CD4-positive, alpha-beta T cell (primary cell): Measurements from ENCODE around the gene ERF. TPM values are rescaled to one million over a fixed set of nuclear protein-coding genes. Genes with fewer than 3 reads are reported as not detected.

ENCODE experiments used
- ATAC-seq: fragments of 200-7000 bp; cut with Tn5 transposase; one replicate; pipeline ENCODE4 v1.10.0; 2022; ENCODE audit warnings: mild to moderate bottlenecking; ENCODE audit not compliant: poor library complexity
- CTCF ChIA-PET: fragments of 350-600 bp; sonication (Branson Sonifier 250); formaldehyde crosslinking; loops from one replicate; lab custom pipeline; 2021; ENCODE audit warnings: antibody characterized with exemption, inconsistent platforms; lab: Charles Lee
- POLR2A ChIA-PET: fragments of 350-600 bp; sonication (Branson Sonifier 250); formaldehyde crosslinking; loops from one replicate; lab custom pipeline; 2021; ENCODE audit warnings: antibody characterized with exemption, inconsistent platforms; lab: Charles Lee
- DNase-seq, 14 experiments: peaks; one replicate each; pipeline ENCODE4 v3.0.0-alpha.2; 2013 to 2020; ENCODE audit warnings: mixed read lengths in 2 of 14
- H3K27ac ChIP-seq, 2 donors: one replicate each; pipeline versions ENCODE4 v1.5.1 to v1.7.0; 2013; ENCODE audit warnings: low read length in 2 of 2, low read depth in 1 of 2, mild to moderate bottlenecking in 1 of 2
- H3K27me3 ChIP-seq, 2 experiments: 1 replicate in 1 of 2; 2 replicates in 1 of 2; pipeline versions ENCODE4 v1.6.1 to v1.7.0; 2013; ENCODE audit warnings: low read length in 2 of 2, control low read depth in 1 of 2, mild to moderate bottlenecking in 1 of 2, moderate library complexity in 1 of 2; ENCODE audit not compliant: insufficient read depth in 2 of 2, control insufficient read depth in 1 of 2
- H3K36me3 ChIP-seq: one replicate; pipeline ENCODE4 v1.6.1; 2013; ENCODE audit warnings: low read length, control low read depth; ENCODE audit not compliant: insufficient read depth
- H3K4me1 ChIP-seq: one replicate; pipeline ENCODE4 v1.6.1; 2013; ENCODE audit warnings: low read length, control low read depth; ENCODE audit not compliant: insufficient read depth
- H3K4me3 ChIP-seq: one replicate; pipeline ENCODE4 v1.5.1; 2013; ENCODE audit warnings: mild to moderate bottlenecking, low read length, moderate library complexity
- H3K9me3 ChIP-seq, 2 experiments: 1 replicate in 1 of 2; 2 replicates in 1 of 2; pipeline versions ENCODE4 v1.6.1 to v1.7.0; 2013; ENCODE audit warnings: low read length in 2 of 2, mild to moderate bottlenecking in 2 of 2, control low read depth in 1 of 2, moderate library complexity in 1 of 2; ENCODE audit not compliant: control insufficient read depth in 1 of 2, insufficient read depth in 1 of 2
- H3K27ac Mint-ChIP-seq: one replicate; pipeline ENCODE4 v1.8.0; 2020; ENCODE audit warnings: mixed read lengths
- H3K27me3 Mint-ChIP-seq: one replicate; pipeline ENCODE4 v1.8.0; 2021; ENCODE audit warnings: mixed read lengths
- H3K36me3 Mint-ChIP-seq: one replicate; pipeline ENCODE4 v1.8.0; 2021; ENCODE audit warnings: low read depth, mixed read lengths
- H3K4me1 Mint-ChIP-seq: one replicate; pipeline ENCODE4 v1.8.0; 2021; ENCODE audit warnings: low read depth, mixed read lengths
- H3K4me3 Mint-ChIP-seq: one replicate; pipeline ENCODE4 v1.8.0; 2020; ENCODE audit warnings: mild to moderate bottlenecking, mixed read lengths
- H3K9me3 Mint-ChIP-seq: one replicate; pipeline ENCODE4 v1.8.0; 2020; ENCODE audit warnings: mixed read lengths
- intact Hi-C, 2 experiments: fragments of 100-400 bp; cut with DNase I in 1 of 2; cut with micrococcal nuclease in 1 of 2; formaldehyde crosslinking; loops; one replicate each; pipeline versions ENCODE4 v1.15.1 to v1.9.0; 2023 to 2025; cut with DNase I, micrococcal nuclease
- total RNA-seq, 174 experiments: library from RNA in 2 of 174; stranded (reverse) in 2 of 174; gene quantifications; one replicate each; pipeline ENCODE4 v1.2.3 and lab custom pipeline; 2021 to 2026
- TF ChIP-seq, protein P1 (sequence below): fragments of 200-600 bp; IDR thresholded peaks from one replicate; pipeline ENCODE4 v1.8.0; 2022; ENCODE audit warnings: antibody characterized with exemption, mild to moderate bottlenecking

Gene ERF
- total RNA-seq, 2 experiments from 2014 or later, result 105 to 113 TPM

GRCh38 chr19:42285988-42286348 is 31.0 kb upstream of the ERF start:
- TF ChIP-seq, protein P1, sequence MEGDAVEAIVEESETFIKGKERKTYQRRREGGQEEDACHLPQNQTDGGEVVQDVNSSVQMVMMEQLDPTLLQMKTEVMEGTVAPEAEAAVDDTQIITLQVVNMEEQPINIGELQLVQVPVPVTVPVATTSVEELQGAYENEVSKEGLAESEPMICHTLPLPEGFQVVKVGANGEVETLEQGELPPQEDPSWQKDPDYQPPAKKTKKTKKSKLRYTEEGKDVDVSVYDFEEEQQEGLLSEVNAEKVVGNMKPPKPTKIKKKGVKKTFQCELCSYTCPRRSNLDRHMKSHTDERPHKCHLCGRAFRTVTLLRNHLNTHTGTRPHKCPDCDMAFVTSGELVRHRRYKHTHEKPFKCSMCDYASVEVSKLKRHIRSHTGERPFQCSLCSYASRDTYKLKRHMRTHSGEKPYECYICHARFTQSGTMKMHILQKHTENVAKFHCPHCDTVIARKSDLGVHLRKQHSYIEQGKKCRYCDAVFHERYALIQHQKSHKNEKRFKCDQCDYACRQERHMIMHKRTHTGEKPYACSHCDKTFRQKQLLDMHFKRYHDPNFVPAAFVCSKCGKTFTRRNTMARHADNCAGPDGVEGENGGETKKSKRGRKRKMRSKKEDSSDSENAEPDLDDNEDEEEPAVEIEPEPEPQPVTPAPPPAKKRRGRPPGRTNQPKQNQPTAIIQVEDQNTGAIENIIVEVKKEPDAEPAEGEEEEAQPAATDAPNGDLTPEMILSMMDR, result no peak
- H3K27me3 Mint-ChIP-seq, result no peaks in the 10 kb centered on the region
- peaks cover 40% of the 10 kb centered on the region for H3K36me3 Mint-ChIP-seq
- Histone ChIP-seq H3K36me3 (peaks cover 44% of the 10 kb centered on the region), H3K9me3 (no peaks in the 10 kb centered on the region), H3K4me1 (peaks cover 55% of the 10 kb centered on the region), H3K27ac (no peak overlapping the region), H3K4me3 (no peak overlapping the region), H3K27me3 (no peaks in the 10 kb centered on the region)
- H3K9me3 Mint-ChIP-seq, result no peaks in the 10 kb centered on the region
- intact Hi-C loops, result loop anchor here (2.0 to 10.0 kb wide), 2 partner anchors 139 to 153 kb away; partner anchors contain the start of genes LIPE (in 1 of the 2) and POU2F2 (in 1 of the 2)
- H3K4me1 Mint-ChIP-seq, result peaks cover 31% of the 10 kb centered on the region
- no peak for ATAC-seq
- DNase-seq, result no peak
- H3K4me3 Mint-ChIP-seq, result peak overlapping the region; percentile 35
- POLR2A ChIA-PET, result interaction anchor here (1.0 kb wide), 1 partner anchor 35 kb away, joined by 3 read pairs; no protein-coding TSS in a partner anchor
- CTCF ChIA-PET, result no interaction called here
- peak overlapping the region; percentile 90 for H3K27ac Mint-ChIP-seq

- Mint-ChIP-seq H3K36me3 (peaks cover 36% of the 10 kb centered on the region), H3K27ac (peak overlapping the region; percentile 90), H3K9me3 (no peaks in the 10 kb centered on the region), H3K27me3 (no peaks in the 10 kb centered on the region), H3K4me3 (peak overlapping the region; percentile 35), H3K4me1 (peaks cover 31% of the 10 kb centered on the region)
- peak overlapping the region in 1 of 2 donors; percentile 26 for H3K27ac ChIP-seq
- ATAC-seq, result no peak
- H3K36me3 ChIP-seq, result peaks cover 40% of the 10 kb centered on the region
- H3K9me3 ChIP-seq, result no peaks in the 10 kb centered on the region
- intact Hi-C loops, result loop anchor here (2.0 to 10.0 kb wide), 2 partner anchors 139 to 153 kb away; partner anchors contain the start of genes LIPE (in 1 of the 2) and POU2F2 (in 1 of the 2)
- ChIA-PET POLR2A (interaction anchor here (0.8 to 1.6 kb wide), 4 partner anchors 33 to 87 kb away, joined by 3 to 8 read pairs (median 4); no protein-coding TSS in a partner anchor), CTCF (interaction anchor here (1.3 kb wide), 1 partner anchor 11 kb away, joined by 5 read pairs; no protein-coding TSS in a partner anchor)
- H3K4me3 ChIP-seq, result peak overlapping the region; percentile 59
- H3K4me1 ChIP-seq, result peaks cover 55% of the 10 kb centered on the region
- TF ChIP-seq, protein P1, result no peak
- DNase-seq, result peak in 2 of 14 experiments; percentile 34 to 54
- no peaks in the 10 kb centered on the region for H3K27me3 ChIP-seq
These were observed 30.6 kb upstream of the ERF start for GRCh38 chr19:42285541-42285941.

DNA sequence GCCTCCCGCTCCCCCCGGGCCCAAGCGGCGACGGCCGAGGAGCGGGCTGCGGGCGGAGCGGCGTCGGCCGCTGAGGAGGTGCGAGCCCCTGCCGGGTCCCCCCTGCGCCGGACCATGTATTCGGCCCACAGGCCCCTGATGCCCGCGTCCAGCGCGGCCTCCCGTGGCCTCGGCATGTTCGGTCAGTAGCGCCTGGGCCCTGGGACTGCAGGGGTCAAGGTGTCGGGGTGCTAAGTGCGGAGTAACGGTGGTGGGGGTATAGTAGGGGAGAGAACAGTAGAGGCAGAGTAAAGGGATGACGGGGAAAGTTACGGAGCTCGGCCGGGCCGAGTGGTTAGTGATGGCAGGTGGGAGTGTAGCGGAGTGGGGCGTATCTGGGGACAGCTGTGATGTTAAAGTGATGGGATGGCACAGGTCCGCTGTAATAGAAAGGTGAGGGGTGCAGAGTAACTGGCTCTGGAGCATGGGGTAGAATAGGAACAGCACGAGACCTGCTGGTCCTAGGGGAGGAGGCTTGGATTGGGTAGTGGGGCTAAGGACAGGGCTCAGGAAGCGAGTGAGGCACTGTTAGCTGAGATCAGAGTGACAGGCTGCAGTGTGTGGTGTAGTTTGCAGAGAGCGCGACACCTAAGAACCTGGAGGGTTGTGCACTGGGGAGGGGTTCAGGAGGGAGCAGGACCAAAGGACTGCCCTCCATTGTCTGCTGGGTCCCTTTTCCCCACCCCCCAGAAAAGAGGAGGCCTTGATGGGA is 29.8 kb upstream of the ERF start:
- no peaks in the 10 kb centered on the region for H3K27me3 ChIP-seq
- peaks cover 31% of the 10 kb centered on the region for H3K4me1 Mint-ChIP-seq
- no peaks in the 10 kb centered on the region for H3K9me3 ChIP-seq
- peak overlapping the region; percentile 59 for H3K4me3 ChIP-seq
- peak in 4 of 14 experiments; percentile 24 to 61 (median 44) for DNase-seq
- H3K4me3 Mint-ChIP-seq, result peak overlapping the region; percentile 89
- H3K36me3 Mint-ChIP-seq, result peaks cover 34% of the 10 kb centered on the region
- ChIA-PET CTCF (interaction anchor here (0.9 to 1.3 kb wide), 2 partner anchors 12 to 40 kb away, joined by 4 to 5 read pairs; no protein-coding TSS in a partner anchor), POLR2A (interaction anchor here (0.6 to 3.3 kb wide), 13 partner anchors 10 to 209 kb away, joined by 3 to 39 read pairs (median 5); partner anchors contain the start of genes CIC, GSK3A, PAFAH1B3 and POU2F2)
- H3K27ac Mint-ChIP-seq, result peak overlapping the region; percentile 90
- H3K36me3 ChIP-seq, result peaks cover 32% of the 10 kb centered on the region
- H3K9me3 Mint-ChIP-seq, result no peaks in the 10 kb centered on the region
- peak overlapping the region; percentile 26 to 40 for H3K27ac ChIP-seq
- H3K4me1 ChIP-seq, result peaks cover 58% of the 10 kb centered on the region
- H3K27me3 Mint-ChIP-seq, result no peaks in the 10 kb centered on the region
- TF ChIP-seq, protein P1, result no peak
- ATAC-seq, result no peak
- intact Hi-C loops, result loop anchor here (1.0 to 10.0 kb wide), 3 partner anchors 41 to 152 kb away; partner anchors contain the start of genes LIPE (in 1 of the 2), MEGF8 (in 1 of the 2) and POU2F2 (in 1 of the 2)
